Loucy (cell line): Measurements from ENCODE around the gene SDC1.

ENCODE experiments used
- EZH2phosphoT487 ChIP-seq: fragments of 200-600 bp; IDR thresholded peaks from 2 replicates; pipeline ENCODE4 v1.6.1; 2018; ENCODE audit warnings: antibody characterized with exemption, mild to moderate bottlenecking, moderate library complexity, borderline replicate concordance
- TF ChIP-seq, protein P1 (sequence below): fragments of 200-600 bp; sonication (generic); conservative IDR thresholded peaks from 2 replicates; pipeline ENCODE4 v1.5.1; 2014; ENCODE audit warnings: mild to moderate bottlenecking, antibody characterized with exemption, low read length

DNA sequence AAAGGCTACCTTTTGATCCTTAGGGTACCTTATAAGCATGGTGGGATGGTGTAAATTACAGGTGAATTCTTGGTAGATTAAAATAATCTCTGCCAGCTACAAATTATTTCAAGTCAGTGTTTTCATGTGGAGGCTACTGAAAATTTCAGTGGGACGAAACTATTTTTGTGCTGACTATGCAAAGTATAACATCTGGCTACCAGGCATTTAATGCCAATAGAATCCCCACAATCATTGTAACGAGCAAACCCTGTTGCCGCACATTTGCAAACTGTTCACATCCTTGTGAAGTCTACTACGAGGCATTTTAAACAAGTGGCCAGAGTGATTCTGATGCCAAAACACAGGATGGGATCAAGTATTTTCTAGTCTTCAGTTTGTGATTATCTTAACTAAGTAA is 48.1 kb upstream of the SDC1 start:
- no peak for TF ChIP-seq EZH2phosphoT487
- TF ChIP-seq, protein P1, sequence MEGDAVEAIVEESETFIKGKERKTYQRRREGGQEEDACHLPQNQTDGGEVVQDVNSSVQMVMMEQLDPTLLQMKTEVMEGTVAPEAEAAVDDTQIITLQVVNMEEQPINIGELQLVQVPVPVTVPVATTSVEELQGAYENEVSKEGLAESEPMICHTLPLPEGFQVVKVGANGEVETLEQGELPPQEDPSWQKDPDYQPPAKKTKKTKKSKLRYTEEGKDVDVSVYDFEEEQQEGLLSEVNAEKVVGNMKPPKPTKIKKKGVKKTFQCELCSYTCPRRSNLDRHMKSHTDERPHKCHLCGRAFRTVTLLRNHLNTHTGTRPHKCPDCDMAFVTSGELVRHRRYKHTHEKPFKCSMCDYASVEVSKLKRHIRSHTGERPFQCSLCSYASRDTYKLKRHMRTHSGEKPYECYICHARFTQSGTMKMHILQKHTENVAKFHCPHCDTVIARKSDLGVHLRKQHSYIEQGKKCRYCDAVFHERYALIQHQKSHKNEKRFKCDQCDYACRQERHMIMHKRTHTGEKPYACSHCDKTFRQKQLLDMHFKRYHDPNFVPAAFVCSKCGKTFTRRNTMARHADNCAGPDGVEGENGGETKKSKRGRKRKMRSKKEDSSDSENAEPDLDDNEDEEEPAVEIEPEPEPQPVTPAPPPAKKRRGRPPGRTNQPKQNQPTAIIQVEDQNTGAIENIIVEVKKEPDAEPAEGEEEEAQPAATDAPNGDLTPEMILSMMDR: no peak
